ENCODE measurements around the gene ASPRV1. TPM values are rescaled to one million over a fixed set of nuclear protein-coding genes. Genes with fewer than 3 reads are reported as not detected.

ASPRV1 gene
- total RNA-seq, 1 donor from 2014 or later, result 0.26 TPM

- H3K27me3 ChIP-seq (ENCODE audit: control insufficient read depth, insufficient read depth, low read length), result no peaks in the 10 kb centered on the region
Measured at GRCh38 chr2:69958480-69958879, 3.0 kb downstream of the ASPRV1 start.

GRCh38 chr2:69957965-69958364 lies 3.5 kb downstream of the ASPRV1 start:
- DNase-seq (ENCODE audit: low read depth) (no peak), FAIRE-seq (no peak)
- no peak overlapping the region for H3K4me3 ChIP-seq (ENCODE audit: low read depth, low read length)
- no peaks in the 10 kb centered on the region for H3K27me3 ChIP-seq (ENCODE audit: control insufficient read depth, insufficient read depth, low read length)
- TF ChIP-seq CTCF (IDR thresholded peaks at IDR 0.05; ENCODE audit: insufficient read depth, low read length, severe bottlenecking), result no peak
- no peaks in the 10 kb centered on the region for H3K36me3 ChIP-seq (ENCODE audit: control insufficient read depth, insufficient read depth, low read length)

More at GRCh38 chr2:69958480-69958879, 3.0 kb downstream of the ASPRV1 start:
- no peak for TF ChIP-seq CTCF (IDR thresholded peaks at IDR 0.05; ENCODE audit: insufficient read depth, low read length, severe bottlenecking)
- Histone ChIP-seq H3K36me3 (ENCODE audit: control insufficient read depth, insufficient read depth, low read length) (no peaks in the 10 kb centered on the region), H3K4me3 (ENCODE audit: low read depth, low read length) (no peak overlapping the region)
- no peak for DNase-seq (ENCODE audit: low read depth)
- FAIRE-seq, result no peak

GRCh38 chr2:69956475-69956979 lies 4.9 kb downstream of the ASPRV1 start:
- Histone ChIP-seq H3K36me3 (ENCODE audit: control insufficient read depth, insufficient read depth, low read length) (no peaks in the 10 kb centered on the region), H3K4me3 (ENCODE audit: low read depth, low read length) (no peak overlapping the region), H3K27me3 (ENCODE audit: control insufficient read depth, insufficient read depth, low read length) (no peaks in the 10 kb centered on the region)
- no peak for TF ChIP-seq CTCF (IDR thresholded peaks at IDR 0.05; ENCODE audit: insufficient read depth, low read length, severe bottlenecking)
- FAIRE-seq (no peak), DNase-seq (ENCODE audit: low read depth) (no peak)

GRCh38 chr2:69955029-69955428 lies 6.4 kb downstream of the ASPRV1 start:
- TF ChIP-seq CTCF (IDR thresholded peaks at IDR 0.05; ENCODE audit: insufficient read depth, low read length, severe bottlenecking), result no peak
- no peaks in the 10 kb centered on the region for H3K27me3 ChIP-seq (ENCODE audit: control insufficient read depth, insufficient read depth, low read length)
- peak; percentile 41 for DNase-seq (ENCODE audit: low read depth)
- no peaks in the 10 kb centered on the region for H3K36me3 ChIP-seq (ENCODE audit: control insufficient read depth, insufficient read depth, low read length)
- no peak for FAIRE-seq
- H3K4me3 ChIP-seq (ENCODE audit: low read depth, low read length), result no peak overlapping the region

GRCh38 chr2:69954084-69954483 lies 7.3 kb downstream of the ASPRV1 start:
- no peaks in the 10 kb centered on the region for H3K27me3 ChIP-seq (ENCODE audit: control insufficient read depth, insufficient read depth, low read length)
- no peak overlapping the region for H3K4me3 ChIP-seq (ENCODE audit: low read depth, low read length)
- no peak for DNase-seq (ENCODE audit: low read depth)
- H3K36me3 ChIP-seq (ENCODE audit: control insufficient read depth, insufficient read depth, low read length), result no peaks in the 10 kb centered on the region
- TF ChIP-seq CTCF (IDR thresholded peaks at IDR 0.05; ENCODE audit: insufficient read depth, low read length, severe bottlenecking), result no peak
- FAIRE-seq, result no peak

All from bronchial epithelial cell (primary cell).